ENCODE data around the gene DCTN2.

The DCTN2 gene

GRCh38 chr12:57513266-57513665 lies 33.7 kb downstream of the DCTN2 start:
- TF ChIP-seq YY1 (IDR thresholded peaks at IDR 0.05; ENCODE audit: low read depth) (no peak), ZBTB7A (IDR thresholded peaks at IDR 0.05; ENCODE audit: low read depth) (no peak), FOXM1 (IDR thresholded peaks at IDR 0.05; ENCODE audit: borderline replicate concordance, low read depth) (no peak), CEBPB (IDR thresholded peaks at IDR 0.05) (no peak)

GRCh38 chr12:57512665-57513064 lies 34.3 kb downstream of the DCTN2 start:
- TF ChIP-seq RAD21 (IDR thresholded peaks at IDR 0.05; ENCODE audit: low read depth) (no peak), TAF1 (IDR thresholded peaks at IDR 0.05; ENCODE audit: low read depth) (no peak), FOXM1 (IDR thresholded peaks at IDR 0.05; ENCODE audit: borderline replicate concordance, low read depth) (no peak), CREB1 (IDR thresholded peaks at IDR 0.05; ENCODE audit: low read depth) (no peak), TEAD4 (IDR thresholded peaks at IDR 0.05) (no peak), REST (IDR thresholded peaks at IDR 0.05; ENCODE audit: low read depth) (0 out of 2 replicates have a peak, but pooled peaks have one; percentile 8)
- TF ChIP-seq, protein P1, sequence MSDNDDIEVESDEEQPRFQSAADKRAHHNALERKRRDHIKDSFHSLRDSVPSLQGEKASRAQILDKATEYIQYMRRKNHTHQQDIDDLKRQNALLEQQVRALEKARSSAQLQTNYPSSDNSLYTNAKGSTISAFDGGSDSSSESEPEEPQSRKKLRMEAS (IDR thresholded peaks at IDR 0.05) = no peak
- TF ChIP-seq, protein P2, sequence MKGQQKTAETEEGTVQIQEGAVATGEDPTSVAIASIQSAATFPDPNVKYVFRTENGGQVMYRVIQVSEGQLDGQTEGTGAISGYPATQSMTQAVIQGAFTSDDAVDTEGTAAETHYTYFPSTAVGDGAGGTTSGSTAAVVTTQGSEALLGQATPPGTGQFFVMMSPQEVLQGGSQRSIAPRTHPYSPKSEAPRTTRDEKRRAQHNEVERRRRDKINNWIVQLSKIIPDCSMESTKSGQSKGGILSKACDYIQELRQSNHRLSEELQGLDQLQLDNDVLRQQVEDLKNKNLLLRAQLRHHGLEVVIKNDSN (IDR thresholded peaks at IDR 0.05) = no peak

DNA sequence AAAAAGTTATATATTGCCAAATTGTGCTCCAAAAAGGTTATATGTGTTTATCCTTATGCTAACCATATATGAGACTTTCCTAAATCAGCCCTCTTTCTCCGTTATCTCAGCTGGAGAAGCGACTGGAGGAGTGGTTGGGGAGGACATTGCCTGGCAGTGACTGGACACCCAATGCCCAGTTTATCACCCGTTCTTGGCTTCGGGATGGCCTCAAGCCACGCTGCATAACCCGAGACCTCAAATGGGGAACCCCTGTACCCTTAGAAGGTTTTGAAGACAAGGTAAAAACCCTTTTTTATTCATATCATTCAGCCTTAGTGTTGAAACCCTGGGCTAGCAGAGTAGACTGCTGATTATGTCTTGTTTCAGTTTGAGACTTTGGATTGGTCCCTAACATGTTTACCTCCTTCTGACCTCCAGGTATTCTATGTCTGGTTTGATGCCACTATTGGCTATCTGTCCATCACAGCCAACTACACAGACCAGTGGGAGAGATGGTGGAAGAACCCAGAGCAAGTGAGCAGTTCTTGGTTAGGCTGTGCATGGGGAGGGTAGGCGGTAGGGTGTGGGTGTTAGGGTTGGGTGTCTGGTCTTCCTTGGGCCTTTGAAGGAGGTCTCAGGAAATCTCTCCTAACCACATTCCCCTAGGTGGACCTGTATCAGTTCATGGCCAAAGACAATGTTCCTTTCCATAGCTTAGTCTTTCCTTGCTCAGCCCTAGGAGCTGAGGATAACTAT lies 35.2 kb downstream of the DCTN2 start:
- TF ChIP-seq REST (IDR thresholded peaks at IDR 0.05; ENCODE audit: low read depth) (no peak), EGR1 (IDR thresholded peaks at IDR 0.05) (no peak), CREB1 (IDR thresholded peaks at IDR 0.05; ENCODE audit: low read depth) (no peak), TEAD4 (IDR thresholded peaks at IDR 0.05) (no peak), ZBTB7A (IDR thresholded peaks at IDR 0.05; ENCODE audit: low read depth) (no peak), TCF12 (IDR thresholded peaks at IDR 0.05; ENCODE audit: low read depth) (no peak), NFIC (IDR thresholded peaks at IDR 0.05) (no peak), CEBPB (IDR thresholded peaks at IDR 0.05) (no peak), TAF1 (IDR thresholded peaks at IDR 0.05; ENCODE audit: low read depth) (no peak), EP300 (IDR thresholded peaks at IDR 0.05; ENCODE audit: borderline replicate concordance) (no peak), RAD21 (IDR thresholded peaks at IDR 0.05; ENCODE audit: low read depth) (no peak), YY1 (IDR thresholded peaks at IDR 0.05; ENCODE audit: low read depth) (no peak), FOXM1 (IDR thresholded peaks at IDR 0.05; ENCODE audit: borderline replicate concordance, low read depth) (no peak)
- TF ChIP-seq, protein P2 (IDR thresholded peaks at IDR 0.05) = no peak
- TF ChIP-seq, protein P1 (IDR thresholded peaks at IDR 0.05) = no peak

DNA sequence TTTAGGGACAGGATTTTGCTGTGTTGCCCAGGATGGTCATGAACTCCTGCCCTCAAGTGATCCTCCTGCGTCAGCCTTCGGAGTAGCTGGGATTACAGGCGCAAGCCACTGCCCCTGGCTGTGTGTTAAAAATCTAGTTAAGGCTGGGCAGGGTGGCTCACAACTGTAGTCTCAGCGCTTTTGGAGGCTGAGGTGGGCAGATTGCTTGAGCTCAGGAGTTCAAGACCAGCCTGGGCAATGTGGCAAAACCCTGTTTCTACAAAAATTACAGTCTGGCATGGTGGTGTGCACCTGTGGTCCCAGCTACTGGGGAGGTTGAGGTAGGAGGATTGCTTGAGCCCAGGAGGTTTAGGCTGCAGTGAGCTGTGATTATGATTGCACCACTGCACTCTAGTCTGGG lies 35.8 kb downstream of the DCTN2 start:
- no peak for TF ChIP-seq EGR1 (IDR thresholded peaks at IDR 0.05)
- no peak for TF ChIP-seq TEAD4 (IDR thresholded peaks at IDR 0.05)
- no peak for TF ChIP-seq YY1 (IDR thresholded peaks at IDR 0.05; ENCODE audit: low read depth)
- TF ChIP-seq CREB1 (IDR thresholded peaks at IDR 0.05; ENCODE audit: low read depth) = no peak
- no peak for TF ChIP-seq RAD21 (IDR thresholded peaks at IDR 0.05; ENCODE audit: low read depth)
- TF ChIP-seq CEBPB (IDR thresholded peaks at IDR 0.05) = no peak
- no peak for TF ChIP-seq EP300 (IDR thresholded peaks at IDR 0.05; ENCODE audit: borderline replicate concordance)
- no peak for TF ChIP-seq NFIC (IDR thresholded peaks at IDR 0.05)
- no peak for TF ChIP-seq FOXM1 (IDR thresholded peaks at IDR 0.05; ENCODE audit: borderline replicate concordance, low read depth)
- no peak for TF ChIP-seq TAF1 (IDR thresholded peaks at IDR 0.05; ENCODE audit: low read depth)
- no peak for TF ChIP-seq REST (IDR thresholded peaks at IDR 0.05; ENCODE audit: low read depth)
